ENCODE results near the gene FAAH.

GRCh38 chr1:46372431-46372830, 21.7 kb upstream of the FAAH start:
- no peak for TF ChIP-seq EP300 (IDR thresholded peaks at IDR 0.05)
- no peak for TF ChIP-seq POLR2AphosphoS5 (IDR thresholded peaks at IDR 0.05)
